Esophagus (tissue), 2 donors: ENCODE measurements around the gene RNF11. TPM values are rescaled to one million over a fixed set of nuclear protein-coding genes. Genes with fewer than 3 reads are reported as not detected.
"Not testable (repeated sequence)": the region's sequence is repeated elsewhere in the genome, so short reads cannot be mapped to it uniquely, and the experiment has no call there.

Experiments
- H3K27ac ChIP-seq, 2 donors: one replicate each; pipeline ENCODE4 v1.5.1; 2013; ENCODE audit warnings: low read depth in 2 of 2, mild to moderate bottlenecking in 2 of 2, inconsistent platforms in 1 of 2, low read length in 1 of 2, moderate library complexity in 1 of 2
- H3K27me3 ChIP-seq, 2 donors: one replicate each; pipeline ENCODE4 v1.6.1; 2013; ENCODE audit warnings: low read length in 2 of 2, control low read depth in 1 of 2, mild to moderate bottlenecking in 1 of 2; ENCODE audit not compliant: insufficient read depth in 2 of 2, control insufficient read depth in 1 of 2
- H3K36me3 ChIP-seq, 2 donors: one replicate each; pipeline ENCODE4 v1.6.1; 2013; ENCODE audit warnings: low read length in 1 of 2; ENCODE audit not compliant: control insufficient read depth in 2 of 2, insufficient read depth in 2 of 2
- H3K4me1 ChIP-seq, 2 donors: one replicate each; pipeline ENCODE4 v1.6.1; 2013; ENCODE audit warnings: low read length in 1 of 2; ENCODE audit not compliant: control insufficient read depth in 2 of 2, insufficient read depth in 2 of 2
- H3K4me3 ChIP-seq, 2 donors: one replicate each; pipeline ENCODE4 v1.5.1; 2013; ENCODE audit warnings: low read length in 2 of 2, mild to moderate bottlenecking in 2 of 2, low read depth in 1 of 2, moderate library complexity in 1 of 2
- H3K9me3 ChIP-seq, 2 donors: one replicate each; pipeline ENCODE4 v1.6.1; 2013; ENCODE audit warnings: mild to moderate bottlenecking in 2 of 2, low read depth in 1 of 2, low read length in 1 of 2, moderate library complexity in 1 of 2; ENCODE audit not compliant: control insufficient read depth in 2 of 2, insufficient read depth in 1 of 2
- whole genome bisulfite sequencing, 2 donors: extraction: QIAGEN DNeasy Blood & Tissue Kit; methylation state at CpG; one replicate each; pipeline ENCODE4 v1.1.7; 2013; 5-methylcytosine and 5-hydroxymethylcytosine counted together
- polyA plus RNA-seq, 2 donors: library from polyadenylated mRNA; stranded (reverse); fragments of 200-250 nt; gene quantifications; one replicate each; pipeline ENCODE4 v1.2.3, GENCODE V29; 2013
- donor health status: healthy with polysubstance abuse.
- donor health status: Bipolar disorder and iron deficiency.

Gene RNF11
- polyA plus RNA-seq, 2 donors, result 66.7 to 80.9 TPM

DNA sequence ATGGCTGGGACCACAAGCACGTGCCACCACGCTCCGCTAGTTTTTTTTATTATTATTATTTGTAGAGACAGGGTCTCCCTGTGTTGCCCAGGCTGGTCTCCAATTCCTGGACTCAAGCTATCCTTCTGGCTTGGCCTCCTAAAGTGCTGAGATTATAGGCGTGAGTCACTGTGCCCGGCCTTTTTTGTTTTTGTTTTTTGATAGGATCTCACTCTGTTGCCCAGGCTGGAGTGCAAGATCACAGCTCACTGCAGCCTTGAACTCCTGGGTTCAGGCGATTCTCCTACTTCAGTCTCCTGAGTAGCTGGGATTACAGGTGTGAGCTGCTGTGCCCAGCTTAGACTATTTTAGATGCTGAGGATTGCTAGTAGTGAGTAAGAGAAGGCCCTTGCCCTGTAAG, 11.8 kb upstream of the RNF11 start:
- Histone ChIP-seq H3K4me1 (peaks cover 0 to 2% of the 10 kb centered on the region in 2 donors), H3K27me3 (no peaks in the 10 kb centered on the region), H3K9me3 (no peaks in the 10 kb centered on the region), H3K4me3 (no peak overlapping the region), H3K27ac (no peak overlapping the region), H3K36me3 (no peaks in the 10 kb centered on the region)
- WGBS, 2 donors, result 90% methylated on average over 6 of the region's 6 CpGs

GRCh38 chr1:51227231-51227960, 8.7 kb upstream of the RNF11 start:
- not testable (repeated sequence) for H3K27ac ChIP-seq, H3K4me1 ChIP-seq, H3K36me3 ChIP-seq, H3K27me3 ChIP-seq, H3K4me3 ChIP-seq, H3K9me3 ChIP-seq
- WGBS, 2 donors, result 81 to 85% methylated on average over 15 of the region's 15 CpGs

DNA sequence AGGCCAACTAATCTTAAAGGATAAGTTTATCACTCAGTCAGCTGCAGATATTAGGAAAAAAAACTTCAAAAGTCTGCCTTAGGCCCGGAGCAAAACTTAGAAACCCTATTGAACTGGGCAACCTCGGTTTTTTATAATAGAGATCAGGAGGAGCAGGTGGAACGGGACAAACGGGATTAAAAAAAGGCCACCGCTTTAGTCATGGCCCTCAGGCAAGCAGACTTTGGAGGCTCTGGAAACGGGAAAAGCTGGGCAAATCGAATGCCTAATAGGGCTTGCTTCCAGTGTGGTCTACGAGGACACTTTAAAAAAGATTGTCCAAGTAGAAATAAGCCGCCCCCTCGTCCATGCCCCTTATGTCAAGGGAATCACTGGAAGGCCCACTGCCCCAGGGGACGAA, 7.6 kb upstream of the RNF11 start:
- WGBS, 2 donors, result 53 to 57% methylated on average over 10 to 11 of the region's 11 CpGs
- H3K27ac ChIP-seq, H3K36me3 ChIP-seq, H3K4me3 ChIP-seq, H3K9me3 ChIP-seq, H3K4me1 ChIP-seq, H3K27me3 ChIP-seq: not testable (repeated sequence)

DNA sequence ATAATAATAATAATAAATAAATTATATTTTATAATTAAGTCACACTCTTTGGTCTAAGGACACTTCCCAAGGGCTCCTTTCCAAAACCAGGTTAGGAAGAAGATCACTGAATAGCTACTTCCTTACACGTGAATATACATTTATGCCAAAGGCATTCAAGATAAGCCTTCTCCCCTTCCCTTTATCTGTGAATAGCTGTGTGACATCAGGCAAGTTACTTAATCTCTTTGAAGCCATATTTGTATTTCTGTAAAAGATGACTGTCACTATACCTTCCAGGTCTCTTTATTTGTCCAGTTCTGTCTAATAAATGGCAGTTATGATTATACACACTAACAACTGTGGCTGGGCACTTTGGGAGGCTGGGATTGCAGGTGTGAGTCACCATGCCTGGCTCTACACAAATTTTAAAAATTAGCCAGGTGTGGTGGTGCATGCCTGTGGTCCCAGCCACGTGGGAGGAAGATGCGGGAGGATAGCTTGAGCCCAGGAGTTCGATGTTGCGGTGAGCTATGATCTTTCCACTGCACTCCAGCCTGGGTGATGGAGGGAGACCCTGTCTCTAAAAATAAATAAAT, 5.5 kb upstream of the RNF11 start:
- no peak overlapping the region for H3K4me3 ChIP-seq
- H3K36me3 ChIP-seq, result no peaks in the 10 kb centered on the region
- WGBS, 2 donors, result 84 to 87% methylated on average over 5 of the region's 5 CpGs
- no peaks in the 10 kb centered on the region for H3K27me3 ChIP-seq
- no peak overlapping the region for H3K27ac ChIP-seq
- no peaks in the 10 kb centered on the region for H3K9me3 ChIP-seq
- peaks cover 0 to 7% of the 10 kb centered on the region in 2 donors for H3K4me1 ChIP-seq

DNA sequence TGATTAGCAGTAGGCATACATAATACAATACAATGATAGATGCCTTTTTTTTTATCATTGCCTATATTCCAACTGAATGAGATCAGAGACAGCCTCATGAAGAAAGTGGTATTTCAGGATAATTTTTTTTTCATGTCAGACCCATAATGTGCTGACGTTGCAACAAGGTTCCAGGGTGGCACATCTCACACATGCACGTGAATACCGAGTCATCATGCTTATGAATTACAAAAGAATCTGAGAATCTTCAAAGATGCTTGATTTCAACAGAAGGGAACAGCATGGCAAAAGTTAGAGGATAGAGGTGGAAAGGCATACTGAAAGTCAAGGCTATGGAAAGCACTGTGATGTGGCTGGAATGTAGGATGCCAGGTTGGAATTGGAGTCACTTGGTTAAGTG, 5.0 kb upstream of the RNF11 start:
- 79 to 82% methylated on average over 3 of the region's 3 CpGs for WGBS, 2 donors
- Histone ChIP-seq H3K27ac (no peak overlapping the region), H3K9me3 (no peaks in the 10 kb centered on the region), H3K4me1 (peaks cover 0 to 7% of the 10 kb centered on the region in 2 donors), H3K36me3 (no peaks in the 10 kb centered on the region), H3K27me3 (no peaks in the 10 kb centered on the region), H3K4me3 (no peak overlapping the region)

GRCh38 chr1:51231896-51232295, 4.2 kb upstream of the RNF11 start:
- Histone ChIP-seq H3K27ac (no peak overlapping the region), H3K4me3 (no peak overlapping the region), H3K36me3 (no peaks in the 10 kb centered on the region), H3K4me1 (peaks cover 0 to 7% of the 10 kb centered on the region in 2 donors), H3K9me3 (no peaks in the 10 kb centered on the region), H3K27me3 (no peaks in the 10 kb centered on the region)

- WGBS, 2 donors, result 78 to 81% methylated on average over 7 of the region's 7 CpGs
- H3K4me1 ChIP-seq, H3K36me3 ChIP-seq, H3K27ac ChIP-seq, H3K27me3 ChIP-seq, H3K9me3 ChIP-seq, H3K4me3 ChIP-seq: not testable (repeated sequence)
Observed at GRCh38 chr1:51234236-51234635, 1.8 kb upstream of the RNF11 start.

DNA sequence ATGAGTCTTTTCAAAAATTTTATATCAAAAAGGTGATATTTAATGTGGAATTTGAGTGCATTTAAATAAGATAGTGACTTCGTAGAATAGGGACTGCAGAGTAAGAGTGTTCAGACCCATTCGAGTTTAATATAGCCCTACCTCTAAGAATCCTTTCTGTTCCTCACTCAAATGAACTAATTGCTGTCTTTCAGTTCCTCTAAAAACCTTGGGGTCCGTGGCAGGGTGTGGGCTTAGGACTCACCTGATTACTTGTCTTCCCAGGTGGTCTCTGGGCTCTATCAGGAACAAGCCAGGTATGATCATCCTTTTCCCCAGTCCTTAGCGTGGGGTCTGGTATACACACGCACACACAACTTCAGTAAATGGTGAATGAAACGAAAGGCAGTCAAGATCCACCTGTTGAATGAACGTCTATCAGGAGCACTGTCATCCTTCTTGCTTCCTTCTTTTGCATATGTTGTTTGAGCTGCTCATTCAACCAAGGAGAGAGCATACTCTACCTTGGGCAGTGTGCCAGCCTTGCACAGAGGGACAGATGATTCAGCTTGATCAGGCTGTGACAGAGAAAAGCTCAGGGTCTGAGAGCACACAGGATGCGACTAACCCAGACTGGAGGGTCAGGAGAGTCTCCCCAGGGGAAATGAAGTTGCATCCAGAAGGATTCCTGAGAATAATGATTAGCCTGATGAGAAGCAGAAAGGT, 1.2 kb upstream of the RNF11 start:
- H3K36me3 ChIP-seq, result no peaks in the 10 kb centered on the region
- H3K4me3 ChIP-seq, result no peak overlapping the region
- 52 to 53% methylated on average over 8 of the region's 8 CpGs for WGBS, 2 donors
- no peaks in the 10 kb centered on the region for H3K9me3 ChIP-seq
- H3K27me3 ChIP-seq, result no peaks in the 10 kb centered on the region
- peaks cover 0 to 5% of the 10 kb centered on the region in 2 donors for H3K4me1 ChIP-seq
- peak overlapping the region; percentile 99 to 100 for H3K27ac ChIP-seq

DNA sequence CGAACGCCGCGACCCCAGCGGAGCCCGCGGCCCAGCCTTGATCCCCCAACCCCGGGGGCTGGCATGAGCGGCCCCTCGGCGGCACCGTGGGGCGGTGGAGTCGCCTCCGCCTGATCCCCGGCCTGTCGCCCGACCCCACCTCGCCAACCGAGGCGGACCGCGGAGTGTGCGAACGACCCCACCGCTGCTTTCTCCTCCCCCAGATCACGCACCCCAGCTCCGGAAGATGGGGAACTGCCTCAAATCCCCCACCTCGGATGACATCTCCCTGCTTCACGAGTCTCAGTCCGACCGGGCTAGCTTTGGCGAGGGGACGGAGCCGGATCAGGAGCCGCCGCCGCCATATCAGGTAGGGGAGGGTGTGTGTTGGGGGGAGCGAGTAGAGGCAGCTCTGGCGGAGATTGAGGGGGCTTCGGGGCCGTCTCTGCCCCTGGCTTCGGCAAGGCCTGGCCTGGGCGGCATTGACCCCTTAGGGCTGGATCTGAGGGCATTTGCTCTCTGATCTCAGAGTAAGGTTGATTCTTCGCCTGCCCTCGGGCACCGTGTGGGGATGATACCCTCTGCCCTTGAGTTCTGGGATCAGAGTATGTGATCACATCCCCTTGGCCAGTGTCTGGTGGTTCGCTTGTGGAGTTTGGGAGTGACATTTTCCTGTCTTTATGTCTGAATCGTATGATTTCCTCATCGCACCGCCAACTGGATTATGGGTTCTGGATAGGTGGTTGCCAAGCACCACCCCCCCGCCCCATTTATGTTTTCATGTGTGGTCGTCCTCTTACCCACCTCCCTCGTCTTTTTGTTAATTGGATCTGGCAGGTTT, 668 bp downstream of the RNF11 start:
- H3K27ac ChIP-seq, result peak overlapping the region; percentile 99 to 100
- peaks cover 0 to 3% of the 10 kb centered on the region in 2 donors for H3K36me3 ChIP-seq
- no peaks in the 10 kb centered on the region for H3K9me3 ChIP-seq
- 1% methylated on average over 44 to 54 of the region's 54 CpGs for WGBS, 2 donors
- no peaks in the 10 kb centered on the region for H3K27me3 ChIP-seq
- peaks cover 0 to 6% of the 10 kb centered on the region in 2 donors for H3K4me1 ChIP-seq
- peak overlapping the region; percentile 88 to 97 for H3K4me3 ChIP-seq
